Brain microvascular endothelial cell (primary cell): Measurements from ENCODE around the gene RHOBTB3.
"Not testable (repeated sequence)": the region's sequence is repeated elsewhere in the genome, so short reads cannot be mapped to it uniquely, and the experiment has no call there.

Experiments
- DNase-seq: peaks from one replicate; pipeline ENCODE4 v3.0.0-alpha.2; 2020
- H3K27ac ChIP-seq: fragments of 250-450 bp; sonication (Bioruptor Pico); 2 replicates; pipeline ENCODE4 v1.5.1; 2020; ENCODE audit warnings: mild to moderate bottlenecking, moderate library complexity
- H3K27me3 ChIP-seq: fragments of 250-450 bp; sonication (Bioruptor Pico); replicated peaks from 2 replicates; pipeline ENCODE4 v1.5.1; 2020; ENCODE audit warnings: mild to moderate bottlenecking
- H3K36me3 ChIP-seq: fragments of 250-450 bp; sonication (Bioruptor Pico); replicated peaks from 2 replicates; pipeline ENCODE4 v1.5.1; 2020; ENCODE audit warnings: mild to moderate bottlenecking
- H3K4me3 ChIP-seq: 2 replicates; pipeline ENCODE4 v1.5.1; 2011; ENCODE audit warnings: low read depth, mild to moderate bottlenecking, control low read depth, low read length, moderate library complexity
- in situ Hi-C: cut with HindIII; loops from 2 replicates; pipeline ENCODE4 v1.10.0; 2017; ENCODE audit warnings: low sequenced_read_pairs, low pct_ligation_motif_present
- TF ChIP-seq, protein P1 (sequence below): IDR thresholded peaks from 2 replicates; pipeline ENCODE4 v1.5.1; 2011; ENCODE audit warnings: low read depth, mild to moderate bottlenecking, moderate library complexity, low read length, control low read depth, inconsistent platforms; ENCODE audit errors: missing control alignments

Gene RHOBTB3

DNA sequence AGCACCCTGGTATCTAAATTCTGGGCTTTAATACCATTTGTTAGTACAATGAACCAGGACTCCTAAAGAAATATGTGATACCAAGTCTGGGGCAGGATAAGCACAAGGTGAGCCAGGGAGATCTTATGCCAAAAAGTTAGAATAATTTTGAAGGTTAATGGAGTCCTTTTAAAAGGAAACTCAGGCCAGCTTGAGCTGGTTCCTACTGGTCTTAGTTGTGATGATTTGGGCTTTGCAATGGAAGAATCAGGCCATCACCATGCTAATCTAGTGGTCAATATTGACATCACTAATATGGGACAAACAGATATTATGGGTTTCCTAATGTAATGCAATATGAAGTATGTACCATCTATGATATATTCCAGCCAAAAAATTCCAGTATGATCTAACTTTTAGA, 40.8 kb upstream of the RHOBTB3 start:
- in situ Hi-C loops, result no loop called here
- H3K27ac ChIP-seq, result no peak overlapping the region
- no peak overlapping the region for H3K4me3 ChIP-seq
- H3K27me3 ChIP-seq, result no peaks in the 10 kb centered on the region
- no peaks in the 10 kb centered on the region for H3K36me3 ChIP-seq
- TF ChIP-seq, protein P1, sequence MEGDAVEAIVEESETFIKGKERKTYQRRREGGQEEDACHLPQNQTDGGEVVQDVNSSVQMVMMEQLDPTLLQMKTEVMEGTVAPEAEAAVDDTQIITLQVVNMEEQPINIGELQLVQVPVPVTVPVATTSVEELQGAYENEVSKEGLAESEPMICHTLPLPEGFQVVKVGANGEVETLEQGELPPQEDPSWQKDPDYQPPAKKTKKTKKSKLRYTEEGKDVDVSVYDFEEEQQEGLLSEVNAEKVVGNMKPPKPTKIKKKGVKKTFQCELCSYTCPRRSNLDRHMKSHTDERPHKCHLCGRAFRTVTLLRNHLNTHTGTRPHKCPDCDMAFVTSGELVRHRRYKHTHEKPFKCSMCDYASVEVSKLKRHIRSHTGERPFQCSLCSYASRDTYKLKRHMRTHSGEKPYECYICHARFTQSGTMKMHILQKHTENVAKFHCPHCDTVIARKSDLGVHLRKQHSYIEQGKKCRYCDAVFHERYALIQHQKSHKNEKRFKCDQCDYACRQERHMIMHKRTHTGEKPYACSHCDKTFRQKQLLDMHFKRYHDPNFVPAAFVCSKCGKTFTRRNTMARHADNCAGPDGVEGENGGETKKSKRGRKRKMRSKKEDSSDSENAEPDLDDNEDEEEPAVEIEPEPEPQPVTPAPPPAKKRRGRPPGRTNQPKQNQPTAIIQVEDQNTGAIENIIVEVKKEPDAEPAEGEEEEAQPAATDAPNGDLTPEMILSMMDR, result no peak
- no peak for DNase-seq

DNA sequence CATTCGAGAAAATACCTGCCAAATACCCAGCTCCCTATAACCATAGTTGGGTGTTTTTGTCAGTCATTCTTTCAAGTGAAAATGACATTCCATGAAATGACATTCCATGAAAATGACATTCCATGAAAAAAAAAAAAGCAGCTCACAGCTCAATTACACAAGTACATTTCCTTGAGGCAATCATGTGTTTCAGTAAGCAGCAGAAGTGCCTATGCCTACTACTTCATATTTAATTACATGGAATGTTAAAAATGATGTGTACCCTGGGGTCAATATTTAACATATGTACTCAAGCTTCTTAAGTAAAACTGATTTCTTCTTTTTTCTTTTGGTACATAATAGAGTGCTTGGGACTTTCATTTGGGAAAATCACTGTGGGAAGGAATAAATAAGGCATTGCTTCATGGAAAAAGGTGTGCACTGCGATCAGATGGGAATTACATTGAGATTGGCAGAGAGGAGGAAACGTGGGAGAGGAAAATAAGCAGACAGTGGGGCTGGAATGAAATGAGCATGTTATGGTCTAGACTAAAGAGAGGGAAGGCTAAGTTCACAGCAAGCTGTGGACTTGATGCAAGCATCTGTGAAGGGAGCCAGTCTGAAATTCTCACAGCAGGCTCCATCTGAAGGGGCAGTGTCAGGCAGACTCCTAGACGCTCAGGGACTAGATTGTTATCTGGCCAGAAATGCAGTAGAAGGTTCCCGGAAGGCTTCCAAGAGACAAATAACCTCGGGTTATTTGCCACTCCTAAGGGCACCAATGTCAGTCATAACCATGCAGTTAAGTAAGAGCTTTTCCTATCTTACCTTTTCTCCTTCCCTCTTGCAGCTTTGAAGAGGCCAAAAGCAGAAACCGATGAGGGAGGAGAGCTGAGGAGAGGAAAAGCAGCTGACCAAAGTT, 33.1 kb upstream of the RHOBTB3 start:
- Histone ChIP-seq H3K27me3 (no peaks in the 10 kb centered on the region), H3K4me3 (no peak overlapping the region), H3K27ac (no peak overlapping the region), H3K36me3 (no peaks in the 10 kb centered on the region)
- no peak for DNase-seq
- TF ChIP-seq, protein P1, result no peak
- in situ Hi-C loops, result no loop called here

DNA sequence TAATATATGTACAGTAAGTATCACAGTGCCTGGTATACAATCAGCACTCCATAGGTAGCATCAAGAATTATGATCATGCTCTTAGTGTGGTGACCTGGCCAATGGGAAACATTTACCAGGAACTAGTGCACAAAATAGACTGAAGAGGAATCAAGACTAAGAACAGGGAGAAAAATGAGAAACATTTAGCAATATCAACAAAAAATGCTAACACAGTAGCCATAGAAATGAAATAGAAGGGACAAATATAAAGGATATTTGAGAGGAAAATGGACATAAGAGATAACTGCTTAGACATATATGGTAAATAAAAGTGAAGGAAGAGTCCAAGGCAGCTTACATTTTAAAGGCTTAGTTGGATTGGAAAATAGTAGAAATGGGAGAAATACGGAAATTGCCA, 31.8 kb upstream of the RHOBTB3 start:
- H3K4me3 ChIP-seq, result no peak overlapping the region
- H3K27ac ChIP-seq, result no peak overlapping the region
- TF ChIP-seq, protein P1, result no peak
- H3K27me3 ChIP-seq, result no peaks in the 10 kb centered on the region
- no peak for DNase-seq
- in situ Hi-C loops, result no loop called here
- H3K36me3 ChIP-seq, result no peaks in the 10 kb centered on the region

DNA sequence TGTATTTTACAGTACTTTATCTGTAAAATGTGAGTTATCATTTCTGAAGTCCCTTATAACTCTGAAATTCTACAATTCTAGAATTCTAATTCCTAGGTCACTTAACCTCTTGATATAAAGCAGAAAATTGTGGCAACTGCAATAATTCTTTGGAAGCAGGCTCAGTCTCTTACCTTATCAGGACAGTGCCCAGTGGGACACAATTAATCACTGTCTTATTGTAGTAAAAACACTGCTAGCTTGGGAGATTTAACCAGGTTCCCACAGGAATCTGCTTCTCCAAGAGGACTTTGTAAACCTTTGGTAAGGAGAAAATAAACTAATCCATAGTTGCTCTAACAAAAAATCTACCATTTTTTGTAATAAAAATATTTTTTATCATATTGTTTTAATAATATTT, 30.1 kb upstream of the RHOBTB3 start:
- Histone ChIP-seq H3K27me3 (no peaks in the 10 kb centered on the region), H3K4me3 (no peak overlapping the region), H3K27ac (no peak overlapping the region), H3K36me3 (no peaks in the 10 kb centered on the region)
- TF ChIP-seq, protein P1, result no peak
- no peak for DNase-seq
- in situ Hi-C loops, result no loop called here

DNA sequence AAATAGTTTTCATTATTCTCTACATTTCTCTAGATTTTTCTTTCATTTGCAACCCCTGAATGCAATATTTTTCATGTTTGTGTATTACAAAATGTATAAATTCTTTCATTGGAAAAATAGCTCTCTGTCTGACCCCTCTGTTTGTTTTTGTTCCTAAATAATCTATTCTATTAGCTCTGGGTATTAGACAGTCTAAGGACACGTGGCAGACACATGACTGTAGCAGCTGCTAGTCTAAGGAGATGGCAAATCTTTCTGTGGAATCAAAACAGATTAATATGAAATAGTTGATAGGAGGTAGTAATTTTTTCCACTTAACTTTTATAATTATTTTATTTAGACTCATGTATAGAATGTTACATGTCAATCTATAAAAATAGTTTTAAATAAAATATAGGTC, 27.0 kb upstream of the RHOBTB3 start:
- no peaks in the 10 kb centered on the region for H3K27me3 ChIP-seq
- H3K36me3 ChIP-seq, result no peaks in the 10 kb centered on the region
- H3K27ac ChIP-seq, result no peak overlapping the region
- TF ChIP-seq, protein P1, result no peak
- DNase-seq, result no peak
- in situ Hi-C loops, result no loop called here
- H3K4me3 ChIP-seq, result no peak overlapping the region

DNA sequence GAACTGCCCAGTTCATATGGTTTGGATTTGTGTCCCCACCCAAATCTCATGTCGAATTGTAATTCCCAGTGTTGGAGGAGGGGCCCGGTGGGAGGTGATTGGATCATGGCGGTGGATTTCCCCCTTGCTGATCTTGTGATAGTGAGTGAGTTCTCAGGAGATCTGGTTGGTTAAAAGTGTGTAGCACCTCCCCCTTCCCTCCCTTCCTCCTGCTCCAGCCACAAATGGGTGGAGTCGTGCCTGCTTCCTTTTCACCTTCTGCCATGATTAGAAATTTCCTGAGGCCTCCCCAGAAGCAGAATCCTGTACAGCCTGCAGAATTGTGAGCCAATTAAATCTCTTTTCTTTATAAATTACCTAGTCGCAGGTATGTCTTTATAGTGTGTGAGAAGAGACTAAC, 24.9 kb upstream of the RHOBTB3 start:
- H3K27me3 ChIP-seq, H3K36me3 ChIP-seq, DNase-seq, H3K27ac ChIP-seq, H3K4me3 ChIP-seq, in situ Hi-C loops: not testable (repeated sequence)
